Sigmoid colon (tissue), 4 donors: ENCODE results near the gene MAZ.

Source experiments
- EP300 ChIP-seq, 4 donors: sonication (generic); formaldehyde crosslinking; IDR thresholded peaks; one replicate each; pipeline ENCODE4 v1.6.1; 2017; ENCODE audit warnings: antibody characterized with exemption in 4 of 4
- TF ChIP-seq, protein P1 (sequence below), 4 experiments: fragments of 450-650 bp in 3 of 4; fragments of 200-600 bp in 1 of 4; IDR thresholded peaks; one replicate each; pipeline ENCODE4 v1.5.1; 2016 to 2019; ENCODE audit warnings: antibody characterized with exemption in 4 of 4, mild to moderate bottlenecking in 3 of 4, moderate library complexity in 2 of 4

DNA sequence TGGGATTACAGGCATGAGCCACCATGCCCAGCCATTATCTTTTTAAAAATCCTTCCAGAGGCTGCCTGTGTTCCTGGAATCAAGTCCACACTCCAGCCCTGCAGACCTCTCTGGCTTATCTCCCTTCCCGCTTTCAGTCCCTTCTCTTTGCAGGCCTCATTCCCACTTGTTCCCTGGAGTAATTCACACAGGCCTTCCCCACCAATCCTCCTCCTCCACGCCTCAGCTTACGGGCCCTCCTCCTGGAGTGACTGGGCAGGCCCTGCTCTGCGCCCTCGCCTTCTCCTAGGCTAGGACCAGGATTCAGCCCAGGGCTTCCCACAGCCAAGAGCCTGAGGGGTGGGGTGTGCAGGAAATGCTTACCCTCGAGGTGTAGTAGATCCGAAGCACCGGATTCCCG lies 53.9 kb downstream of the MAZ start:
- TF ChIP-seq, protein P1, sequence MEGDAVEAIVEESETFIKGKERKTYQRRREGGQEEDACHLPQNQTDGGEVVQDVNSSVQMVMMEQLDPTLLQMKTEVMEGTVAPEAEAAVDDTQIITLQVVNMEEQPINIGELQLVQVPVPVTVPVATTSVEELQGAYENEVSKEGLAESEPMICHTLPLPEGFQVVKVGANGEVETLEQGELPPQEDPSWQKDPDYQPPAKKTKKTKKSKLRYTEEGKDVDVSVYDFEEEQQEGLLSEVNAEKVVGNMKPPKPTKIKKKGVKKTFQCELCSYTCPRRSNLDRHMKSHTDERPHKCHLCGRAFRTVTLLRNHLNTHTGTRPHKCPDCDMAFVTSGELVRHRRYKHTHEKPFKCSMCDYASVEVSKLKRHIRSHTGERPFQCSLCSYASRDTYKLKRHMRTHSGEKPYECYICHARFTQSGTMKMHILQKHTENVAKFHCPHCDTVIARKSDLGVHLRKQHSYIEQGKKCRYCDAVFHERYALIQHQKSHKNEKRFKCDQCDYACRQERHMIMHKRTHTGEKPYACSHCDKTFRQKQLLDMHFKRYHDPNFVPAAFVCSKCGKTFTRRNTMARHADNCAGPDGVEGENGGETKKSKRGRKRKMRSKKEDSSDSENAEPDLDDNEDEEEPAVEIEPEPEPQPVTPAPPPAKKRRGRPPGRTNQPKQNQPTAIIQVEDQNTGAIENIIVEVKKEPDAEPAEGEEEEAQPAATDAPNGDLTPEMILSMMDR (IDR thresholded peaks at IDR 0.05), result no peak
- no peak for TF ChIP-seq EP300 (IDR thresholded peaks at IDR 0.05)
